ENCODE data around the gene DHRSX.

DNA sequence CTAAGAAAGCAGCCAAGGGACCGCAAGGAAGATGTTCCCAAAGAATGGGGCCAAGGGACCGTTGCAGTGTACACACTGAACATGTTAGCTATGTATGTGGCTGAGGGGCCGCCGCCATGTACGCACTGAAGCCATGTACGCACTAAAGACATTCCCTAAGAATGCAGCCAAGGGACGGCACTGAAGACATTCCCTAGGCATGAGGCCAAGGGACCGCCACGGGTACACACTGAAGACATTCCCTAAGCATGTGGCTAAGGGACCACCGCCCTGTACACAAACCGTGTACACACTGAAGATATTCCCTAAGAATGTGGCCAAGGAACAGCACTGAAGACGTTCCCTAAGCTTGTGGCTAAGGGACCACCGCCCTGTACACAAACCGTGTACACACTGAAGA, 54.0 kb downstream of the DHRSX start:
- TF ChIP-seq, protein P1, sequence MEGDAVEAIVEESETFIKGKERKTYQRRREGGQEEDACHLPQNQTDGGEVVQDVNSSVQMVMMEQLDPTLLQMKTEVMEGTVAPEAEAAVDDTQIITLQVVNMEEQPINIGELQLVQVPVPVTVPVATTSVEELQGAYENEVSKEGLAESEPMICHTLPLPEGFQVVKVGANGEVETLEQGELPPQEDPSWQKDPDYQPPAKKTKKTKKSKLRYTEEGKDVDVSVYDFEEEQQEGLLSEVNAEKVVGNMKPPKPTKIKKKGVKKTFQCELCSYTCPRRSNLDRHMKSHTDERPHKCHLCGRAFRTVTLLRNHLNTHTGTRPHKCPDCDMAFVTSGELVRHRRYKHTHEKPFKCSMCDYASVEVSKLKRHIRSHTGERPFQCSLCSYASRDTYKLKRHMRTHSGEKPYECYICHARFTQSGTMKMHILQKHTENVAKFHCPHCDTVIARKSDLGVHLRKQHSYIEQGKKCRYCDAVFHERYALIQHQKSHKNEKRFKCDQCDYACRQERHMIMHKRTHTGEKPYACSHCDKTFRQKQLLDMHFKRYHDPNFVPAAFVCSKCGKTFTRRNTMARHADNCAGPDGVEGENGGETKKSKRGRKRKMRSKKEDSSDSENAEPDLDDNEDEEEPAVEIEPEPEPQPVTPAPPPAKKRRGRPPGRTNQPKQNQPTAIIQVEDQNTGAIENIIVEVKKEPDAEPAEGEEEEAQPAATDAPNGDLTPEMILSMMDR (IDR thresholded peaks at IDR 0.05; ENCODE audit: insufficient read depth, low read depth, low read length): no peak
- no peak for TF ChIP-seq EZH2 (IDR thresholded peaks at IDR 0.05; ENCODE audit: insufficient read depth, low read length)
